Adrenal gland (tissue), 12 donors: ENCODE measurements around the gene TREM2. TPM values are rescaled to one million over a fixed set of nuclear protein-coding genes. Genes with fewer than 3 reads are reported as not detected.

ENCODE experiments used
- DNase-seq, 7 donors: peaks; one replicate each; pipeline ENCODE4 v3.0.0-alpha.2; 2019 to 2020
- H3K27ac ChIP-seq, 5 donors: fragments of 200-600 bp; sonication (generic) in 4 of 5; 1 replicate in 3 of 5; 2 replicates in 2 of 5; pipeline versions ENCODE4 v1.5.1 to v1.8.0; 2016 to 2020; ENCODE audit warnings: mild to moderate bottlenecking in 1 of 5
- H3K27me3 ChIP-seq: fragments of 200-600 bp; 2 replicates; pipeline ENCODE4 v1.8.0; 2021
- H3K36me3 ChIP-seq, 2 donors: fragments of 200-600 bp; replicated peaks in 1 of 2; 1 replicate in 1 of 2; 2 replicates in 1 of 2; pipeline versions ENCODE4 v1.5.1 to v1.8.0; 2018 to 2022
- H3K4me1 ChIP-seq, 2 donors: fragments of 200-600 bp; replicated peaks in 1 of 2; 1 replicate in 1 of 2; 2 replicates in 1 of 2; pipeline versions ENCODE4 v1.5.1 to v1.8.0; 2018 to 2021
- H3K4me3 ChIP-seq, 4 donors: fragments of 200-600 bp; sonication (generic) in 3 of 4; one replicate each; pipeline ENCODE4 v1.5.1; 2016 to 2018
- H3K9me3 ChIP-seq, 3 donors: fragments of 200-600 bp; sonication (generic) in 1 of 3; replicated peaks in 1 of 3; 1 replicate in 2 of 3; 2 replicates in 1 of 3; pipeline versions ENCODE4 v1.5.1 to v1.8.0; 2016 to 2021
- CTCF ChIP-seq, 6 experiments: fragments of 450-650 bp in 4 of 6; fragments of 200-600 bp in 2 of 6; sonication (generic) in 1 of 6; IDR thresholded peaks; 1 replicate in 5 of 6; 2 replicates in 1 of 6; pipeline versions ENCODE4 v1.5.1 to v1.8.0; 2016 to 2021; ENCODE audit warnings: antibody characterized with exemption in 6 of 6, mild to moderate bottlenecking in 2 of 6, moderate library complexity in 1 of 6
- POLR2A ChIP-seq, 2 donors: fragments of 450-650 bp; IDR thresholded peaks; one replicate each; pipeline ENCODE4 v1.6.1; 2017; ENCODE audit warnings: antibody characterized with exemption in 2 of 2, mild to moderate bottlenecking in 2 of 2, moderate library complexity in 1 of 2
- WGBS, 4 donors: extraction: QIAGEN DNeasy Blood & Tissue Kit in 2 of 4; methylation state at CpG; one replicate each; pipeline versions ENCODE4 v1.1.5 to v1.1.7; 2013 to 2017; 5-methylcytosine and 5-hydroxymethylcytosine counted together
- intact Hi-C, 2 donors: fragments of 100-400 bp; cut with DNase I; formaldehyde crosslinking; loops; one replicate each; pipeline versions ENCODE4 v1.14.1 to v1.15.0; 2022 to 2023
- polyA plus RNA-seq, 3 donors: library from polyadenylated mRNA; stranded (reverse); fragments of 200-250 nt in 2 of 3; fragments of 350-450 nt in 1 of 3; fragmentation: Illumina TruSeq in 1 of 3; extraction: RNeasy Lipid Tissue Mini Kit (QIAGEN cat#74804) in 1 of 3; gene quantifications; one replicate each; pipeline ENCODE4 v1.2.3, GENCODE V29; 2013 to 2014
- total RNA-seq, 9 donors: library from RNA; depleted of rRNA in 4 of 9; stranded (reverse); fragments of >200 nt in 4 of 9; fragments of 120-200 nt in 1 of 9; fragmentation: NEBNext Ultra II Directional in 1 of 9; extraction: Animal tissue kit (Norgen Biotek cat#: 25700) in 1 of 9; gene quantifications; one replicate each; pipeline versions ENCODE4 v1.1.0 to v1.2.4, GENCODE V29; 2013 to 2023
- donor health status: healthy with polysubstance abuse.
- donor health status: Bipolar disorder and iron deficiency.
- donor health status: DM: yes; HTN: yes; CAD: no.
- donor health status: DM: no; HTN: no; CAD: no.
- donor health status: DM: no; HTN: no; CAD: no.
- donor health status: DM: yes; HTN: yes; CAD: no.

TREM2 gene
- total and polyA plus RNA-seq, 12 donors, result 0.67 to 42.5 (median 18.6) TPM

GRCh38 chr6:41170547-41171160 is 7.7 kb upstream of the TREM2 start:
- H3K4me1 ChIP-seq, result no peaks in the 10 kb centered on the region
- no peak overlapping the region for H3K27ac ChIP-seq
- no peaks in the 10 kb centered on the region for H3K27me3 ChIP-seq
- H3K4me3 ChIP-seq, result no peak overlapping the region
- 67 to 76% (median 69%) methylated on average over 4 of the region's 4 CpGs for WGBS, 4 donors
- intact Hi-C loops, result no loop called here
- TF ChIP-seq CTCF (IDR thresholded peaks at IDR 0.05) (no peak), POLR2A (IDR thresholded peaks at IDR 0.05) (no peak)
- H3K36me3 ChIP-seq, result no peaks in the 10 kb centered on the region
- DNase-seq, result no peak
- H3K9me3 ChIP-seq, result no peaks in the 10 kb centered on the region

GRCh38 chr6:41167173-41167963 is 4.5 kb upstream of the TREM2 start:
- intact Hi-C loops, result no loop called here
- peak in 1 of 7 donors; percentile 37 for DNase-seq
- Histone ChIP-seq H3K27ac (no peak overlapping the region), H3K4me3 (no peak overlapping the region), H3K27me3 (no peaks in the 10 kb centered on the region), H3K36me3 (no peaks in the 10 kb centered on the region), H3K4me1 (no peaks in the 10 kb centered on the region), H3K9me3 (no peaks in the 10 kb centered on the region)
- TF ChIP-seq POLR2A (IDR thresholded peaks at IDR 0.05), result no peak
- 62 to 67% (median 63%) methylated on average over 5 of the region's 5 CpGs for WGBS, 4 donors

GRCh38 chr6:41164551-41165120 is 1.7 kb upstream of the TREM2 start:
- intact Hi-C loops, result no loop called here
- DNase-seq, result no peak

GRCh38 chr6:41163419-41163717 is 452 bp upstream of the TREM2 start:
- DNase-seq, result no peak
- H3K27me3 ChIP-seq, result no peaks in the 10 kb centered on the region
- H3K4me3 ChIP-seq, result no peak overlapping the region
- intact Hi-C loops, result no loop called here
- TF ChIP-seq POLR2A (IDR thresholded peaks at IDR 0.05) (no peak), CTCF (IDR thresholded peaks at IDR 0.05) (no peak)
- 88 to 100% (median 97%) methylated on average over 1 of the region's 1 CpG for WGBS, 4 donors
- no peaks in the 10 kb centered on the region for H3K4me1 ChIP-seq
- no peaks in the 10 kb centered on the region for H3K36me3 ChIP-seq
- H3K9me3 ChIP-seq, result no peaks in the 10 kb centered on the region
- no peak overlapping the region for H3K27ac ChIP-seq

More at GRCh38 chr6:41164551-41165120, 1.7 kb upstream of the TREM2 start:
- Histone ChIP-seq H3K36me3 (no peaks in the 10 kb centered on the region), H3K9me3 (no peaks in the 10 kb centered on the region), H3K4me1 (no peaks in the 10 kb centered on the region), H3K27me3 (no peaks in the 10 kb centered on the region), H3K27ac (no peak overlapping the region), H3K4me3 (no peak overlapping the region)
- TF ChIP-seq CTCF (IDR thresholded peaks at IDR 0.05), result no peak
- no peak for TF ChIP-seq POLR2A (IDR thresholded peaks at IDR 0.05)
- WGBS, 4 donors, result 82 to 94% (median 84%) methylated on average over 4 of the region's 4 CpGs
